Measurements from ENCODE around the gene AGR2.
"Not testable (repeated sequence)": the region's sequence is repeated elsewhere in the genome, so short reads cannot be mapped to it uniquely, and the experiment has no call there.

The AGR2 gene

GRCh38 chr7:16774986-16775385 is 29.8 kb downstream of the AGR2 start:
- DNase-seq (ENCODE audit: low read depth in 2 of 2, low spot score in 1 of 2), result no peak

GRCh38 chr7:16774294-16774693 is 30.5 kb downstream of the AGR2 start:
- DNase-seq (ENCODE audit: low read depth in 2 of 2, low spot score in 1 of 2), result no peak

GRCh38 chr7:16773884-16774283 is 30.9 kb downstream of the AGR2 start:
- DNase-seq (ENCODE audit: low read depth in 2 of 2, low spot score in 1 of 2), result no peak

GRCh38 chr7:16773326-16773725 is 31.5 kb downstream of the AGR2 start:
- DNase-seq (ENCODE audit: low read depth in 2 of 2, low spot score in 1 of 2), result no peak

GRCh38 chr7:16770657-16771329 is 34.0 kb downstream of the AGR2 start:
- DNase-seq (ENCODE audit: low read depth in 2 of 2, low spot score in 1 of 2), result no peak

GRCh38 chr7:16769994-16770393 is 34.8 kb downstream of the AGR2 start:
- DNase-seq (ENCODE audit: low read depth in 2 of 2, low spot score in 1 of 2), result not testable (repeated sequence)

- DNase-seq (ENCODE audit: low read depth in 2 of 2, low spot score in 1 of 2), result no peak
These were observed 39.4 kb downstream of the AGR2 start for GRCh38 chr7:16765436-16765859.

- DNase-seq (ENCODE audit: low read depth in 2 of 2, low spot score in 1 of 2), result no peak
These were observed 39.9 kb downstream of the AGR2 start for GRCh38 chr7:16764942-16765341.

GRCh38 chr7:16762177-16762576 is 42.6 kb downstream of the AGR2 start:
- no peak for DNase-seq (ENCODE audit: low read depth in 2 of 2, low spot score in 1 of 2)

- DNase-seq (ENCODE audit: low read depth in 2 of 2, low spot score in 1 of 2), result no peak
These were observed 45.0 kb downstream of the AGR2 start for GRCh38 chr7:16759840-16760239.

GRCh38 chr7:16758631-16759611 is 45.9 kb downstream of the AGR2 start:
- no peak for DNase-seq (ENCODE audit: low read depth in 2 of 2, low spot score in 1 of 2)

- no peak for DNase-seq (ENCODE audit: low read depth in 2 of 2, low spot score in 1 of 2)
These were observed 46.8 kb downstream of the AGR2 start for GRCh38 chr7:16758036-16758435.

GRCh38 chr7:16755397-16755796 is 49.4 kb downstream of the AGR2 start:
- DNase-seq (ENCODE audit: low read depth in 2 of 2, low spot score in 1 of 2), result no peak

GRCh38 chr7:16754856-16755317 is 49.9 kb downstream of the AGR2 start:
- no peak for DNase-seq (ENCODE audit: low read depth in 2 of 2, low spot score in 1 of 2)

- DNase-seq (ENCODE audit: low read depth in 2 of 2, low spot score in 1 of 2), result no peak
These were observed 50.6 kb downstream of the AGR2 start for GRCh38 chr7:16753932-16754855.

GRCh38 chr7:16753102-16753931 is 51.5 kb downstream of the AGR2 start, which contains the start of gene TSPAN13:
Gene TSPAN13, plus strand, starts transcription at chr7:16753755. Its CDS starts 213 bp downstream, at chr7:16753968.
- DNase-seq (ENCODE audit: low read depth in 2 of 2, low spot score in 1 of 2), result no peak

- no peak for DNase-seq (ENCODE audit: low read depth in 2 of 2, low spot score in 1 of 2)
These were observed 57.7 kb downstream of the AGR2 start for GRCh38 chr7:16747102-16747501.

GRCh38 chr7:16745645-16746044 is 59.2 kb downstream of the AGR2 start:
- no peak for DNase-seq (ENCODE audit: low read depth in 2 of 2, low spot score in 1 of 2)

- DNase-seq (ENCODE audit: low read depth in 2 of 2, low spot score in 1 of 2), result no peak
These were observed 60.1 kb downstream of the AGR2 start for GRCh38 chr7:16744518-16745250.

Data from stimulated activated CD8-positive, alpha-beta memory T cell treated with anti-CD3 and anti-CD28 coated beads, Interleukin-4, amount 100 ng/mL, for 4 hours (primary cell).